Measurements from ENCODE around the gene CHST14. TPM values are rescaled to one million over a fixed set of nuclear protein-coding genes. Genes with fewer than 3 reads are reported as not detected.

CHST14 gene
- total RNA-seq, 3 donors from 2014 or later (not counting 1 experiment from before 2014, with no cell fraction given) = 9.8 to 16.7 (median 12.9) TPM

GRCh38 chr15:40436116-40436891 is 34.5 kb upstream of the CHST14 start:
- intact Hi-C loops (cut with micrococcal nuclease) = no loop called here
- Mint-ChIP-seq H3K27me3 (ENCODE audit: low read depth in 2 of 2) (peaks cover 13 to 27% of the 10 kb centered on the region in 2 donors), H3K4me1 (peaks cover 19 to 49% of the 10 kb centered on the region in 2 donors), H3K27ac (peak overlapping the region in 1 of 2 donors; percentile 63), H3K4me3 (peak overlapping the region; percentile 65), H3K36me3 (no peaks in the 10 kb centered on the region), H3K9me3 (no peaks in the 10 kb centered on the region)
- WGBS (ENCODE audit: insufficient coverage) = under 1% methylated on average over 31 of the region's 39 CpGs
- ATAC-seq (no peak), DNase-seq (peak in 1 of 2 donors; percentile 39)
- Histone ChIP-seq H3K4me1 (ENCODE audit: control insufficient read depth, insufficient read depth, low read length) (peaks cover 40% of the 10 kb centered on the region), H3K4me3 (ENCODE audit: low read length) (no peak overlapping the region), H3K9me3 (ENCODE audit: control insufficient read depth, insufficient read depth, low read length) (no peaks in the 10 kb centered on the region), H3K27ac (ENCODE audit: low read length) (no peak overlapping the region), H3K36me3 (ENCODE audit: control insufficient read depth, insufficient read depth, low read length) (no peaks in the 10 kb centered on the region), H3K27me3 (ENCODE audit: control insufficient read depth, insufficient read depth, low read length) (peaks cover 30% of the 10 kb centered on the region)
- no peak for TF ChIP-seq CTCF (IDR thresholded peaks at IDR 0.05)

- WGBS (ENCODE audit: insufficient coverage) = 19% methylated on average over 14 of the region's 17 CpGs
- H3K4me1 ChIP-seq (ENCODE audit: control insufficient read depth, insufficient read depth, low read length) = peaks cover 40% of the 10 kb centered on the region
- H3K27ac ChIP-seq (ENCODE audit: low read length) = no peak overlapping the region
- peak in 1 of 2 donors; percentile 36 for DNase-seq
- H3K27me3 ChIP-seq (ENCODE audit: control insufficient read depth, insufficient read depth, low read length) = peaks cover 30% of the 10 kb centered on the region
- H3K36me3 ChIP-seq (ENCODE audit: control insufficient read depth, insufficient read depth, low read length) = no peaks in the 10 kb centered on the region
- Mint-ChIP-seq H3K4me3 (peak overlapping the region; percentile 65), H3K27ac (peak overlapping the region in 1 of 2 donors; percentile 63), H3K4me1 (peaks cover 19 to 54% of the 10 kb centered on the region in 2 donors), H3K36me3 (no peaks in the 10 kb centered on the region), H3K9me3 (no peaks in the 10 kb centered on the region), H3K27me3 (ENCODE audit: low read depth in 2 of 2) (peaks cover 13 to 27% of the 10 kb centered on the region in 2 donors)
- TF ChIP-seq CTCF (IDR thresholded peaks at IDR 0.05) = no peak
- ATAC-seq = no peak
- intact Hi-C loops (cut with micrococcal nuclease) = no loop called here
- no peaks in the 10 kb centered on the region for H3K9me3 ChIP-seq (ENCODE audit: control insufficient read depth, insufficient read depth, low read length)
- H3K4me3 ChIP-seq (ENCODE audit: low read length) = no peak overlapping the region
Observed at GRCh38 chr15:40436892-40437751, 33.7 kb upstream of the CHST14 start.

GRCh38 chr15:40437752-40438687 is 32.8 kb upstream of the CHST14 start:
- Histone ChIP-seq H3K36me3 (ENCODE audit: control insufficient read depth, insufficient read depth, low read length) (no peaks in the 10 kb centered on the region), H3K4me3 (ENCODE audit: low read length) (no peak overlapping the region), H3K27me3 (ENCODE audit: control insufficient read depth, insufficient read depth, low read length) (peaks cover 30% of the 10 kb centered on the region), H3K4me1 (ENCODE audit: control insufficient read depth, insufficient read depth, low read length) (peaks cover 43% of the 10 kb centered on the region), H3K9me3 (ENCODE audit: control insufficient read depth, insufficient read depth, low read length) (no peaks in the 10 kb centered on the region), H3K27ac (ENCODE audit: low read length) (no peak overlapping the region)
- H3K27ac Mint-ChIP-seq = peak overlapping the region in 1 of 2 donors; percentile 48
- intact Hi-C loops (cut with micrococcal nuclease) = no loop called here
- TF ChIP-seq CTCF (IDR thresholded peaks at IDR 0.05) = no peak
- peaks cover 27 to 57% of the 10 kb centered on the region in 2 donors for H3K4me1 Mint-ChIP-seq
- H3K4me3 Mint-ChIP-seq = no peak overlapping the region
- no peaks in the 10 kb centered on the region for H3K9me3 Mint-ChIP-seq
- ATAC-seq = no peak
- DNase-seq = no peak
- H3K36me3 Mint-ChIP-seq = no peaks in the 10 kb centered on the region
- H3K27me3 Mint-ChIP-seq (ENCODE audit: low read depth in 2 of 2) = peaks cover 13 to 27% of the 10 kb centered on the region in 2 donors
- 78% methylated on average over 21 of the region's 21 CpGs for WGBS (ENCODE audit: insufficient coverage)

Data from natural killer cell (primary cell).